Right atrium auricular region (tissue), 2 donors: ENCODE measurements around the gene HMGXB4. TPM values are rescaled to one million over a fixed set of nuclear protein-coding genes. Genes with fewer than 3 reads are reported as not detected.

ENCODE experiments used
- DNase-seq: peaks from one replicate; pipeline ENCODE4 v3.0.0-alpha.2; 2019; ENCODE audit warnings: low spot score
- H3K27ac ChIP-seq, 2 donors: fragments of 200-600 bp; sonication (generic); 1 replicate in 1 of 2; 2 replicates in 1 of 2; pipeline ENCODE4 v1.5.1; 2016 to 2019
- H3K27me3 ChIP-seq, 2 donors: fragments of 200-600 bp; sonication (generic); one replicate each; pipeline versions ENCODE4 v1.5.1 to v1.6.0; 2017 to 2019
- H3K36me3 ChIP-seq: fragments of 200-600 bp; sonication (generic); one replicate; pipeline ENCODE4 v1.5.1; 2016
- H3K4me1 ChIP-seq, 2 donors: fragments of 200-600 bp; sonication (generic); one replicate each; pipeline versions ENCODE4 v1.5.1 to v1.6.0; 2017 to 2019
- H3K4me3 ChIP-seq, 2 donors: fragments of 200-600 bp; sonication (generic); 1 replicate in 1 of 2; 2 replicates in 1 of 2; pipeline ENCODE4 v1.5.1; 2017 to 2019; ENCODE audit warnings: mild to moderate bottlenecking in 1 of 2, moderate library complexity in 1 of 2
- H3K9me3 ChIP-seq, 2 donors: fragments of 200-600 bp; sonication (generic); one replicate each; pipeline ENCODE4 v1.5.1; 2019
- total RNA-seq, 2 donors: library from RNA; depleted of rRNA; stranded (reverse); fragments of >200 nt; gene quantifications; one replicate each; pipeline ENCODE4 v1.1.0, GENCODE V29; 2016
- TF ChIP-seq, protein P1 (sequence below), 2 donors: fragments of 200-600 bp; sonication (generic); IDR thresholded peaks; one replicate each; pipeline ENCODE4 v1.5.1; 2019; ENCODE audit warnings: antibody characterized with exemption in 2 of 2

The HMGXB4 gene
- total RNA-seq, 2 donors from 2014 or later, result 9.6 to 9.8 TPM

DNA sequence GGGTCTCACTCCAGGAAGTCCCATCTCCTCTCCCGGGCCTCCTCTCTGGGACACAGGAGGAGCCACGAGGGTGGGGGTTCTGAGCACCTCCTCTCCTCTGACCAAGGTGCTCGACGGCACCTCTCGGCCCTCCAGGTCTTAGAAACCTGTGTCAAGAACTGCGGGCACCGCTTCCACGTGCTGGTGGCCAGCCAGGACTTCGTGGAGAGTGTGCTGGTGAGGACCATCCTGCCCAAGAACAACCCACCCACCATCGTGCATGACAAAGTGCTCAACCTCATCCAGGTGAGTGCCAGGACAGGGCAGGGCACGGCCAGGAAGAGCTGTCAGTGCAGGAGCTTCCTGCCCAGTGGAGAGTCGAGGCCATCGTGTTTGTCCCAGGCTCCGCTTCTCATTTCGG, 65.6 kb downstream of the HMGXB4 start:
- Histone ChIP-seq H3K27ac (peak overlapping the region in 1 of 2 donors; percentile 52), H3K27me3 (no peaks in the 10 kb centered on the region), H3K36me3 (peaks cover 90% of the 10 kb centered on the region), H3K4me3 (no peak overlapping the region), H3K9me3 (no peaks in the 10 kb centered on the region), H3K4me1 (peaks cover 0 to 3% of the 10 kb centered on the region in 2 donors)
- TF ChIP-seq, protein P1, sequence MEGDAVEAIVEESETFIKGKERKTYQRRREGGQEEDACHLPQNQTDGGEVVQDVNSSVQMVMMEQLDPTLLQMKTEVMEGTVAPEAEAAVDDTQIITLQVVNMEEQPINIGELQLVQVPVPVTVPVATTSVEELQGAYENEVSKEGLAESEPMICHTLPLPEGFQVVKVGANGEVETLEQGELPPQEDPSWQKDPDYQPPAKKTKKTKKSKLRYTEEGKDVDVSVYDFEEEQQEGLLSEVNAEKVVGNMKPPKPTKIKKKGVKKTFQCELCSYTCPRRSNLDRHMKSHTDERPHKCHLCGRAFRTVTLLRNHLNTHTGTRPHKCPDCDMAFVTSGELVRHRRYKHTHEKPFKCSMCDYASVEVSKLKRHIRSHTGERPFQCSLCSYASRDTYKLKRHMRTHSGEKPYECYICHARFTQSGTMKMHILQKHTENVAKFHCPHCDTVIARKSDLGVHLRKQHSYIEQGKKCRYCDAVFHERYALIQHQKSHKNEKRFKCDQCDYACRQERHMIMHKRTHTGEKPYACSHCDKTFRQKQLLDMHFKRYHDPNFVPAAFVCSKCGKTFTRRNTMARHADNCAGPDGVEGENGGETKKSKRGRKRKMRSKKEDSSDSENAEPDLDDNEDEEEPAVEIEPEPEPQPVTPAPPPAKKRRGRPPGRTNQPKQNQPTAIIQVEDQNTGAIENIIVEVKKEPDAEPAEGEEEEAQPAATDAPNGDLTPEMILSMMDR (IDR thresholded peaks at IDR 0.05), result no peak
- no peak for DNase-seq

DNA sequence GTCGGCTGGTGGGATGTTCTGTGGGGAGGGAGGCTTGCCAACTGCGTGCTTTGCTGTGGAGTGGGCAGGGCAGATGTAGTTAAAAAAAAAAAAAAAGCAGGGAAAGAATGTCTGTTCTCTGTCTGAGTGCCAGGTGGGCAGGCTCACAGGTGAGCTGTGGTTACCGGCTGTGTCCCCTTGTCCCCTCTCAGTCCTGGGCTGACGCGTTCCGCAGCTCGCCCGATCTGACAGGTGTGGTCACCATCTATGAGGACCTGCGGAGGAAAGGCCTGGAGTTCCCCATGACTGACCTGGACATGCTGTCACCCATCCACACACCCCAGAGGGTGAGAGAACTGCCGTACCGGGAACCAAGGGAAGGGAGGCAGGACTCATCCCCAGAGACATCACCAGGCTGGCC, 66.0 kb downstream of the HMGXB4 start:
- Histone ChIP-seq H3K4me1 (peaks cover 0 to 6% of the 10 kb centered on the region in 2 donors), H3K27ac (peak overlapping the region in 1 of 2 donors; percentile 52), H3K4me3 (no peak overlapping the region), H3K9me3 (no peaks in the 10 kb centered on the region), H3K36me3 (peaks cover 90% of the 10 kb centered on the region), H3K27me3 (no peaks in the 10 kb centered on the region)
- TF ChIP-seq, protein P1 (IDR thresholded peaks at IDR 0.05), result no peak
- DNase-seq, result no peak

DNA sequence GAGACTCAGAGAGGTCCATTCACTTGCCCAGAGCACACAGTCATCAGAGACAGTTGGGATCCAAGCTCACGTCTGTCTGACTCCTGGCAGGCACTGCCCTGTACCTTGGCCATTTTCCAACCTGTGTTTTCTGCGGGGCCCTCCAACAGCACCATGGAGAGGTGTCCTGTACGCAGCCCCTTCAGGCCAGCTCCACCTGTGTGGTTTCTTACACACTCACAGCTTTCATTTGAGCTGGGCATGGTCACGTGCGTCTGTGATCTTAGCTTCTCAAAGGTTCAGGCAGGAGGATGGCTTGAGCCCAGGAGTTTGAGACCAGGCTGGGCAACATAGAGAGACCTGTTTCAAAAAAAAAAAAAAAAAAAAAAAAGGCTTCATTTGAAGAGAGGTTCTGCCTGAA, 66.8 kb downstream of the HMGXB4 start:
- Histone ChIP-seq H3K4me1 (peaks cover 0 to 6% of the 10 kb centered on the region in 2 donors), H3K4me3 (no peak overlapping the region), H3K27me3 (no peaks in the 10 kb centered on the region), H3K36me3 (peaks cover 89% of the 10 kb centered on the region), H3K27ac (no peak overlapping the region), H3K9me3 (no peaks in the 10 kb centered on the region)
- DNase-seq, result no peak
- TF ChIP-seq, protein P1 (IDR thresholded peaks at IDR 0.05), result no peak

DNA sequence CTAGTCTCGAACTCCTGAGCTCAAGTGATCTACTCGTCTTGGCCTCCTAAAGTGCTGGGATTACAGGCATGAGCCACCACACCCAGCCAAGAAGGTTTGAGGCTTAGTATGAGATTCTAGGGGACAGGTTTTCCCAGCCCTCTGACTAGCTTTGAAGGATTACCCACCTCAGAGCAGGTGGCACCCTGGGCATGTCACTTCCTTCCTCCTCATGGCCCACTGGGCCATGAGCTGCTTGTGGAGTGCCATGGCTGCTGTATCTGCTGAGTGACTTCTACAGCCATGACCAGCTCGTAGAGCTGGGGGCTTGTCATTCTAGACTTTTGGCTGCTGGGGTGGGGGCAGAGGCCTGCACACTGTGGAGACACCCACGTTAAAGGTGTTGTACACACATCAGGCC, 67.5 kb downstream of the HMGXB4 start:
- no peaks in the 10 kb centered on the region for H3K9me3 ChIP-seq
- TF ChIP-seq, protein P1 (IDR thresholded peaks at IDR 0.05), result no peak
- H3K36me3 ChIP-seq, result peaks cover 82% of the 10 kb centered on the region
- no peak overlapping the region for H3K27ac ChIP-seq
- no peak for DNase-seq
- no peaks in the 10 kb centered on the region for H3K27me3 ChIP-seq
- no peak overlapping the region for H3K4me3 ChIP-seq
- H3K4me1 ChIP-seq, result peaks cover 0 to 7% of the 10 kb centered on the region in 2 donors

DNA sequence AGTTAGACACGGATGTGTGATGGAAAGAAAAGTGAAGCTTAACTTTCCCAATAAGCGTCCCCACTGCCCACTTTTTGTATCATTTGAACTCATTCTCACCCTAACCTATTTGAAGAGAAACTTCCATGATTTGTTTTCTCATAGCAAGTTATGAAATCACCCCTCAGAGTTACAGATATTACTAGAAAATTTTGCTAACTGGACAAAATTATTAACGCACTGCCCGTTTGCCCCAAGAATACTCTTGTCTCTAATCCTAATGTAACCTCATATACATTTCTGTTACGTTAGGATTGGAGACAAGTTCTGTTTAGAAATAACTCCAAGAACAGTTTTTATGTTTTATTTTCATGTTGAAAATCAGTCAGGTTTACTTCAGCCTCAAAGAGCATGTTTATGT, 67.9 kb downstream of the HMGXB4 start:
- H3K4me3 ChIP-seq, result no peak overlapping the region

More for the DNA sequence above, 67.9 kb downstream of the HMGXB4 start:
- no peaks in the 10 kb centered on the region for H3K27me3 ChIP-seq
- DNase-seq, result no peak
- TF ChIP-seq, protein P1 (IDR thresholded peaks at IDR 0.05), result no peak
- H3K9me3 ChIP-seq, result no peaks in the 10 kb centered on the region
- no peak overlapping the region for H3K27ac ChIP-seq
- H3K36me3 ChIP-seq, result peaks cover 78% of the 10 kb centered on the region
- H3K4me1 ChIP-seq, result peaks cover 0 to 12% of the 10 kb centered on the region in 2 donors
